Superior temporal gyrus (tissue), 1 donor: ENCODE measurements around the gene MACROD2.

Experiments
- DNase-seq: peaks from one replicate; pipeline ENCODE4 v3.0.0-alpha.2; 2016; ENCODE audit errors: extremely low spot score

Gene MACROD2

GRCh38 chr20:14710951-14711350 lies 715.6 kb downstream of the MACROD2 start:
- no peak for DNase-seq

GRCh38 chr20:14711652-14712051 lies 716.3 kb downstream of the MACROD2 start:
- no peak for DNase-seq

GRCh38 chr20:14712302-14712739 lies 717.0 kb downstream of the MACROD2 start:
- no peak for DNase-seq

GRCh38 chr20:14715400-14715799 lies 720.1 kb downstream of the MACROD2 start:
- no peak for DNase-seq

- no peak for DNase-seq
These were observed 721.1 kb downstream of the MACROD2 start for GRCh38 chr20:14716351-14716801.

GRCh38 chr20:14717134-14717999 lies 722.1 kb downstream of the MACROD2 start:
- DNase-seq: no peak

- DNase-seq: no peak
These were observed 724.9 kb downstream of the MACROD2 start for GRCh38 chr20:14720251-14720650.

GRCh38 chr20:14721926-14722452 lies 726.7 kb downstream of the MACROD2 start:
- no peak for DNase-seq

- no peak for DNase-seq
These were observed 728.3 kb downstream of the MACROD2 start for GRCh38 chr20:14723614-14724013.

- DNase-seq: no peak
These were observed 728.7 kb downstream of the MACROD2 start for GRCh38 chr20:14724036-14724435.

GRCh38 chr20:14724468-14724867 lies 729.2 kb downstream of the MACROD2 start:
- no peak for DNase-seq

- DNase-seq: no peak
These were observed 731.3 kb downstream of the MACROD2 start for GRCh38 chr20:14726591-14726990.

GRCh38 chr20:14727485-14728150 lies 732.3 kb downstream of the MACROD2 start:
- no peak for DNase-seq

- no peak for DNase-seq
These were observed 734.1 kb downstream of the MACROD2 start for GRCh38 chr20:14729390-14729789.

- no peak for DNase-seq
These were observed 737.0 kb downstream of the MACROD2 start for GRCh38 chr20:14732343-14732742.

GRCh38 chr20:14732996-14733395 lies 737.7 kb downstream of the MACROD2 start:
- DNase-seq: no peak

GRCh38 chr20:14740380-14740779 lies 745.1 kb downstream of the MACROD2 start:
- no peak for DNase-seq

- no peak for DNase-seq
These were observed 746.3 kb downstream of the MACROD2 start for GRCh38 chr20:14741616-14742015.

GRCh38 chr20:14744723-14745122 lies 749.4 kb downstream of the MACROD2 start:
- DNase-seq: no peak

GRCh38 chr20:14745830-14746229 lies 750.5 kb downstream of the MACROD2 start:
- DNase-seq: no peak

- no peak for DNase-seq
These were observed 755.9 kb downstream of the MACROD2 start for GRCh38 chr20:14751191-14751590.

- DNase-seq: no peak
These were observed 762.4 kb downstream of the MACROD2 start for GRCh38 chr20:14757728-14758127.

GRCh38 chr20:14758356-14758755 lies 763.0 kb downstream of the MACROD2 start:
- no peak for DNase-seq
